Mucosa of stomach (tissue), 1 donor: ENCODE data around the gene EPHB1.

Experiments
- H3K27me3 ChIP-seq: one replicate; pipeline ENCODE4 v1.7.0; 2013; ENCODE audit warnings: mild to moderate bottlenecking, low read length; ENCODE audit not compliant: control insufficient read depth, insufficient read depth
- H3K36me3 ChIP-seq: one replicate; pipeline ENCODE4 v1.7.0; 2013; ENCODE audit warnings: low read length; ENCODE audit not compliant: control insufficient read depth, insufficient read depth
- H3K4me1 ChIP-seq: one replicate; pipeline ENCODE4 v1.7.0; 2013; ENCODE audit warnings: mild to moderate bottlenecking, low read length; ENCODE audit not compliant: control insufficient read depth, insufficient read depth
- H3K4me3 ChIP-seq: one replicate; pipeline ENCODE4 v1.7.0; 2013; ENCODE audit warnings: low read length
- H3K9ac ChIP-seq: one replicate; pipeline ENCODE4 v1.7.0; 2013; ENCODE audit warnings: mild to moderate bottlenecking, low read length, moderate library complexity
- H3K9me3 ChIP-seq: one replicate; pipeline ENCODE4 v1.7.0; 2013; ENCODE audit warnings: mild to moderate bottlenecking, low read length, moderate library complexity; ENCODE audit not compliant: control insufficient read depth
- donor health status: Pancreatic carcinoma.

EPHB1 gene

GRCh38 chr3:134817297-134817696 is 22.2 kb downstream of the EPHB1 start:
- Histone ChIP-seq H3K36me3 (no peaks in the 10 kb centered on the region), H3K27me3 (no peaks in the 10 kb centered on the region), H3K9ac (no peak overlapping the region), H3K9me3 (no peaks in the 10 kb centered on the region), H3K4me1 (no peaks in the 10 kb centered on the region), H3K4me3 (no peak overlapping the region)

- Histone ChIP-seq H3K9ac (no peak overlapping the region), H3K36me3 (no peaks in the 10 kb centered on the region), H3K4me3 (no peak overlapping the region), H3K9me3 (no peaks in the 10 kb centered on the region), H3K27me3 (no peaks in the 10 kb centered on the region), H3K4me1 (no peaks in the 10 kb centered on the region)
These were observed 25.9 kb downstream of the EPHB1 start for GRCh38 chr3:134820994-134821393.

- H3K9ac ChIP-seq: no peak overlapping the region
- no peaks in the 10 kb centered on the region for H3K9me3 ChIP-seq
- no peaks in the 10 kb centered on the region for H3K27me3 ChIP-seq
- no peak overlapping the region for H3K4me3 ChIP-seq
- H3K4me1 ChIP-seq: no peaks in the 10 kb centered on the region
- H3K36me3 ChIP-seq: no peaks in the 10 kb centered on the region
These were observed 27.0 kb downstream of the EPHB1 start for GRCh38 chr3:134822090-134822489.

- Histone ChIP-seq H3K9ac (no peak overlapping the region), H3K27me3 (no peaks in the 10 kb centered on the region), H3K4me3 (no peak overlapping the region), H3K4me1 (no peaks in the 10 kb centered on the region), H3K36me3 (no peaks in the 10 kb centered on the region), H3K9me3 (no peaks in the 10 kb centered on the region)
These were observed 28.6 kb downstream of the EPHB1 start for GRCh38 chr3:134823679-134824078.

- no peak overlapping the region for H3K4me3 ChIP-seq
- H3K9ac ChIP-seq: no peak overlapping the region
- no peaks in the 10 kb centered on the region for H3K4me1 ChIP-seq
- H3K36me3 ChIP-seq: no peaks in the 10 kb centered on the region
- no peaks in the 10 kb centered on the region for H3K27me3 ChIP-seq
- no peaks in the 10 kb centered on the region for H3K9me3 ChIP-seq
These were observed 29.7 kb downstream of the EPHB1 start for GRCh38 chr3:134824791-134825190.

GRCh38 chr3:134827213-134827612 is 32.2 kb downstream of the EPHB1 start:
- no peak overlapping the region for H3K9ac ChIP-seq
- H3K4me3 ChIP-seq: no peak overlapping the region
- no peaks in the 10 kb centered on the region for H3K9me3 ChIP-seq
- H3K36me3 ChIP-seq: no peaks in the 10 kb centered on the region
- no peaks in the 10 kb centered on the region for H3K4me1 ChIP-seq
- H3K27me3 ChIP-seq: no peaks in the 10 kb centered on the region

- Histone ChIP-seq H3K9ac (no peak overlapping the region), H3K36me3 (no peaks in the 10 kb centered on the region)
These were observed 34.7 kb downstream of the EPHB1 start for GRCh38 chr3:134829721-134830120.

GRCh38 chr3:134832585-134832984 is 37.5 kb downstream of the EPHB1 start:
- Histone ChIP-seq H3K36me3 (no peaks in the 10 kb centered on the region), H3K4me3 (no peak overlapping the region), H3K9ac (no peak overlapping the region), H3K4me1 (no peaks in the 10 kb centered on the region), H3K9me3 (no peaks in the 10 kb centered on the region), H3K27me3 (no peaks in the 10 kb centered on the region)

More at GRCh38 chr3:134829721-134830120, 34.7 kb downstream of the EPHB1 start:
- Histone ChIP-seq H3K27me3 (no peaks in the 10 kb centered on the region), H3K4me3 (no peak overlapping the region), H3K4me1 (no peaks in the 10 kb centered on the region), H3K9me3 (no peaks in the 10 kb centered on the region)

- Histone ChIP-seq H3K36me3 (no peaks in the 10 kb centered on the region), H3K9me3 (no peaks in the 10 kb centered on the region), H3K27me3 (no peaks in the 10 kb centered on the region)
These were observed 38.5 kb downstream of the EPHB1 start for GRCh38 chr3:134833453-134834163.

GRCh38 chr3:134836921-134837320 is 41.9 kb downstream of the EPHB1 start:
- H3K9ac ChIP-seq: no peak overlapping the region
- H3K36me3 ChIP-seq: no peaks in the 10 kb centered on the region
- no peaks in the 10 kb centered on the region for H3K4me1 ChIP-seq
- H3K4me3 ChIP-seq: no peak overlapping the region
- H3K27me3 ChIP-seq: no peaks in the 10 kb centered on the region
- no peaks in the 10 kb centered on the region for H3K9me3 ChIP-seq

More at GRCh38 chr3:134833453-134834163, 38.5 kb downstream of the EPHB1 start:
- Histone ChIP-seq H3K4me3 (no peak overlapping the region), H3K9ac (no peak overlapping the region), H3K4me1 (no peaks in the 10 kb centered on the region)

GRCh38 chr3:134838599-134838998 is 43.5 kb downstream of the EPHB1 start:
- Histone ChIP-seq H3K4me1 (no peaks in the 10 kb centered on the region), H3K36me3 (no peaks in the 10 kb centered on the region), H3K27me3 (no peaks in the 10 kb centered on the region), H3K9me3 (no peaks in the 10 kb centered on the region), H3K9ac (no peak overlapping the region), H3K4me3 (no peak overlapping the region)

- H3K4me3 ChIP-seq: no peak overlapping the region
- no peak overlapping the region for H3K9ac ChIP-seq
- no peaks in the 10 kb centered on the region for H3K4me1 ChIP-seq
- no peaks in the 10 kb centered on the region for H3K36me3 ChIP-seq
- no peaks in the 10 kb centered on the region for H3K9me3 ChIP-seq
- H3K27me3 ChIP-seq: no peaks in the 10 kb centered on the region
These were observed 44.4 kb downstream of the EPHB1 start for GRCh38 chr3:134839422-134839821.

GRCh38 chr3:134839990-134840389 is 44.9 kb downstream of the EPHB1 start:
- no peaks in the 10 kb centered on the region for H3K4me1 ChIP-seq
- no peak overlapping the region for H3K4me3 ChIP-seq
- H3K9me3 ChIP-seq: no peaks in the 10 kb centered on the region
- no peak overlapping the region for H3K9ac ChIP-seq
- no peaks in the 10 kb centered on the region for H3K27me3 ChIP-seq
- no peaks in the 10 kb centered on the region for H3K36me3 ChIP-seq
